SU-DHL-6 (cell line): ENCODE data around the gene GRXCR1.

Experiments used
- H2AFZ ChIP-seq: fragments of 200-600 bp; sonication (generic); 2 replicates; pipeline ENCODE4 v1.6.1; 2014; ENCODE audit warnings: low read depth, mild to moderate bottlenecking, moderate library complexity, mixed read lengths, antibody characterized with exemption, low read length; ENCODE audit not compliant: severe bottlenecking
- H3F3A ChIP-seq: fragments of 200-600 bp; shearing (Covaris generic); 2 replicates; pipeline ENCODE4 v1.6.0; 2016; ENCODE audit warnings: antibody characterized with exemption, mild to moderate bottlenecking; ENCODE audit not compliant: insufficient read depth
- H3K27ac ChIP-seq: fragments of 200-600 bp; sonication (generic); 2 replicates; pipeline ENCODE4 v1.5.1; 2016; ENCODE audit warnings: low read depth, mild to moderate bottlenecking, low read length, moderate library complexity, mixed read lengths
- H3K27me3 ChIP-seq: fragments of 200-600 bp; sonication (generic), shearing (Covaris generic); 2 replicates; pipeline ENCODE4 v1.6.0; 2014; ENCODE audit warnings: mild to moderate bottlenecking, low read length
- H3K36me3 ChIP-seq: fragments of 200-600 bp; sonication (generic); 2 replicates; pipeline ENCODE4 v1.6.1; 2014; ENCODE audit warnings: mild to moderate bottlenecking, low read length, mixed read lengths
- H3K4me2 ChIP-seq: fragments of 300-600, 200-600 bp; shearing (Covaris generic), sonication (generic); 2 replicates; pipeline ENCODE4 v1.6.0; 2014; ENCODE audit warnings: low read length, low read depth, mild to moderate bottlenecking; ENCODE audit not compliant: poor library complexity, severe bottlenecking
- H3K4me3 ChIP-seq: fragments of 200-600 bp; sonication (generic); 2 replicates; pipeline ENCODE4 v1.5.1; 2014; ENCODE audit warnings: antibody characterized with exemption, low read length, mild to moderate bottlenecking, mixed read lengths; ENCODE audit not compliant: insufficient read depth, poor library complexity, severe bottlenecking
- H3K79me2 ChIP-seq: fragments of 200-600 bp; sonication (generic); 2 replicates; pipeline ENCODE4 v1.6.1; 2014; ENCODE audit warnings: mild to moderate bottlenecking, low read length, moderate library complexity; ENCODE audit not compliant: insufficient read depth
- H3K9ac ChIP-seq: fragments of 200-600 bp; sonication (generic); 2 replicates; pipeline ENCODE4 v1.7.0; 2014; ENCODE audit warnings: mild to moderate bottlenecking, low read length
- H3K9me2 ChIP-seq: fragments of 200-600 bp; sonication (generic); replicated peaks from 2 replicates; pipeline ENCODE4 v1.6.1; 2014; ENCODE audit warnings: low read length; ENCODE audit not compliant: insufficient read depth
- H3K9me3 ChIP-seq: fragments of 200-600 bp; sonication (generic); 2 replicates; pipeline ENCODE4 v1.6.1; 2014; ENCODE audit warnings: low read length, mixed read lengths; ENCODE audit not compliant: insufficient read depth
- H4K20me1 ChIP-seq: fragments of 200-600 bp; sonication (generic); 2 replicates; pipeline ENCODE4 v1.6.1; 2014; ENCODE audit warnings: low read depth, mild to moderate bottlenecking, antibody characterized with exemption, low read length, moderate library complexity, mixed read lengths
- CTCF ChIP-seq: fragments of 200-600 bp; sonication (generic); IDR thresholded peaks from one replicate; pipeline ENCODE4 v1.5.1; 2017; ENCODE audit warnings: antibody characterized with exemption, mild to moderate bottlenecking, low read length, moderate library complexity; ENCODE audit not compliant: insufficient read depth, poor library complexity, severe bottlenecking
- EZH2phosphoT487 ChIP-seq: fragments of 200-600 bp; sonication (generic), shearing (Covaris generic); conservative IDR thresholded peaks from 2 replicates; pipeline ENCODE4 v1.6.1; 2018; ENCODE audit warnings: mild to moderate bottlenecking, antibody characterized with exemption, low read length, moderate library complexity, mixed read lengths

GRXCR1 gene

GRCh38 chr4:42881253-42881652, 11.3 kb upstream of the GRXCR1 start:
- no peak overlapping the region for H3K4me3 ChIP-seq

GRCh38 chr4:42891644-42892043, 869 bp upstream of the GRXCR1 start:
- H3F3A ChIP-seq, result no peaks in the 10 kb centered on the region
- no peaks in the 10 kb centered on the region for H3K27me3 ChIP-seq
- no peak overlapping the region for H3K27ac ChIP-seq
- no peaks in the 10 kb centered on the region for H3K9me3 ChIP-seq
- H3K36me3 ChIP-seq, result no peaks in the 10 kb centered on the region
- no peak for TF ChIP-seq EZH2phosphoT487
- TF ChIP-seq CTCF, result no peak
- H2AFZ ChIP-seq, result no peak overlapping the region
- H3K4me3 ChIP-seq, result no peak overlapping the region
- H3K9me2 ChIP-seq, result no peaks in the 10 kb centered on the region
- no peak overlapping the region for H3K4me2 ChIP-seq
- H4K20me1 ChIP-seq, result no peaks in the 10 kb centered on the region
- H3K9ac ChIP-seq, result no peak overlapping the region
- no peaks in the 10 kb centered on the region for H3K79me2 ChIP-seq

More at GRCh38 chr4:42881253-42881652, 11.3 kb upstream of the GRXCR1 start:
- no peaks in the 10 kb centered on the region for H4K20me1 ChIP-seq
- H3F3A ChIP-seq, result no peaks in the 10 kb centered on the region
- H3K27ac ChIP-seq, result no peak overlapping the region
- H2AFZ ChIP-seq, result no peak overlapping the region
- no peaks in the 10 kb centered on the region for H3K9me3 ChIP-seq
- TF ChIP-seq CTCF, result no peak
- no peak for TF ChIP-seq EZH2phosphoT487
- no peaks in the 10 kb centered on the region for H3K36me3 ChIP-seq
- H3K9ac ChIP-seq, result no peak overlapping the region
- H3K4me2 ChIP-seq, result no peak overlapping the region
- H3K9me2 ChIP-seq, result no peaks in the 10 kb centered on the region
- no peaks in the 10 kb centered on the region for H3K79me2 ChIP-seq
- no peaks in the 10 kb centered on the region for H3K27me3 ChIP-seq

- H3K27ac ChIP-seq, result no peak overlapping the region
- no peaks in the 10 kb centered on the region for H3K36me3 ChIP-seq
- no peaks in the 10 kb centered on the region for H3K9me3 ChIP-seq
- no peak overlapping the region for H3K4me2 ChIP-seq
- TF ChIP-seq CTCF (no peak), EZH2phosphoT487 (no peak)
- no peaks in the 10 kb centered on the region for H4K20me1 ChIP-seq
- no peaks in the 10 kb centered on the region for H3K79me2 ChIP-seq
- H3K4me3 ChIP-seq, result no peak overlapping the region
- no peak overlapping the region for H3K9ac ChIP-seq
- H2AFZ ChIP-seq, result no peak overlapping the region
- H3K9me2 ChIP-seq, result no peaks in the 10 kb centered on the region
- no peaks in the 10 kb centered on the region for H3K27me3 ChIP-seq
- no peaks in the 10 kb centered on the region for H3F3A ChIP-seq
Observed at GRCh38 chr4:42895452-42895851, 2.9 kb downstream of the GRXCR1 start.
